Upper lobe of left lung (tissue), 4 donors: ENCODE data around the gene CYB5B.

ENCODE experiments used
- CTCF ChIP-seq, 6 experiments: fragments of 450-650 bp in 4 of 6; fragments of 200-600 bp in 2 of 6; sonication (generic) in 2 of 6; IDR thresholded peaks; one replicate each; pipeline ENCODE4 v1.5.1; 2016 to 2019; ENCODE audit warnings: antibody characterized with exemption in 6 of 6
- EP300 ChIP-seq, 4 donors: sonication (generic); formaldehyde crosslinking; IDR thresholded peaks; one replicate each; pipeline ENCODE4 v1.5.1; 2017; ENCODE audit warnings: antibody characterized with exemption in 4 of 4, control low read depth in 2 of 4
- POLR2A ChIP-seq, 4 donors: fragments of 450-650 bp; IDR thresholded peaks; one replicate each; pipeline ENCODE4 v1.5.1; 2016 to 2017; ENCODE audit warnings: antibody characterized with exemption in 4 of 4, mild to moderate bottlenecking in 2 of 4
- POLR2AphosphoS5 ChIP-seq, 2 donors: sonication (generic); formaldehyde crosslinking; IDR thresholded peaks; one replicate each; pipeline ENCODE4 v1.5.1; 2017; ENCODE audit warnings: antibody characterized with exemption in 2 of 2

GRCh38 chr16:69436896-69437295 lies 12.5 kb downstream of the CYB5B start:
- TF ChIP-seq CTCF (IDR thresholded peaks at IDR 0.05), result no peak
- TF ChIP-seq EP300 (IDR thresholded peaks at IDR 0.05), result no peak
- no peak for TF ChIP-seq POLR2AphosphoS5 (IDR thresholded peaks at IDR 0.05)
- TF ChIP-seq POLR2A (IDR thresholded peaks at IDR 0.05), result no peak
